ENCODE results near the gene ACP7.
"Not testable (repeated sequence)": the region's sequence is repeated elsewhere in the genome, so short reads cannot be mapped to it uniquely, and the experiment has no call there.

ACP7 gene

GRCh38 chr19:39078436-39079200 lies 5.5 kb upstream of the ACP7 start:
- peak; percentile 93 for DNase-seq

- no peak for DNase-seq
Observed at GRCh38 chr19:39080431-39080830, 3.7 kb upstream of the ACP7 start.

- DNase-seq = no peak
Observed at GRCh38 chr19:39082167-39082566, 2.0 kb upstream of the ACP7 start.

GRCh38 chr19:39082745-39083598 lies 1.2 kb upstream of the ACP7 start:
- DNase-seq = no peak

GRCh38 chr19:39083599-39083982 lies 577 bp upstream of the ACP7 start:
- no peak for DNase-seq

- no peak for DNase-seq
Observed at GRCh38 chr19:39084732-39085080, 538 bp downstream of the ACP7 start.

GRCh38 chr19:39085392-39085791 lies 1.2 kb downstream of the ACP7 start:
- DNase-seq = no peak

- no peak for DNase-seq
Observed at GRCh38 chr19:39086386-39086785, 2.2 kb downstream of the ACP7 start.

- no peak for DNase-seq
Observed at GRCh38 chr19:39087907-39088686, 3.9 kb downstream of the ACP7 start.

- not testable (repeated sequence) for DNase-seq
Observed at GRCh38 chr19:39090016-39090415, 5.8 kb downstream of the ACP7 start.

GRCh38 chr19:39090881-39091280 lies 6.7 kb downstream of the ACP7 start:
- no peak for DNase-seq

- not testable (repeated sequence) for DNase-seq
Observed at GRCh38 chr19:39095799-39096540, 11.8 kb downstream of the ACP7 start.

- DNase-seq = no peak
Observed at GRCh38 chr19:39097299-39097698, 13.1 kb downstream of the ACP7 start.

- DNase-seq = no peak
Observed at GRCh38 chr19:39097721-39098120, 13.6 kb downstream of the ACP7 start.

GRCh38 chr19:39098365-39099269 lies 14.4 kb downstream of the ACP7 start:
- no peak for DNase-seq

- DNase-seq = no peak
Observed at GRCh38 chr19:39099341-39099740, 15.2 kb downstream of the ACP7 start.

GRCh38 chr19:39100500-39101166 lies 16.5 kb downstream of the ACP7 start:
- no peak for DNase-seq

GRCh38 chr19:39103151-39103550 lies 19.0 kb downstream of the ACP7 start:
- DNase-seq = no peak

GRCh38 chr19:39104186-39104596 lies 20.0 kb downstream of the ACP7 start:
- no peak for DNase-seq

- DNase-seq = no peak
Observed at GRCh38 chr19:39106194-39106593, 22.0 kb downstream of the ACP7 start.

- DNase-seq = no peak
Observed at GRCh38 chr19:39109641-39110040, 25.5 kb downstream of the ACP7 start.

Measured in kidney glomerular epithelial cell (primary cell).